HepG2 (cell line): Measurements from ENCODE around the gene CISH. TPM values are rescaled to one million over a fixed set of nuclear protein-coding genes. Genes with fewer than 3 reads are reported as not detected.

ENCODE experiments used
- BCL6 ChIP-seq: IDR thresholded peaks from 2 replicates; pipeline ENCODE4 v1.6.1; 2016; ENCODE audit warnings: missing genetic modification reagents, missing compliant biosample characterization
- EHMT2 ChIP-seq: fragments of 200-600 bp; sonication (generic); IDR thresholded peaks from 2 replicates; pipeline ENCODE4 v1.7.0; 2017; ENCODE audit warnings: antibody characterized with exemption, low read depth, low read length, borderline replicate concordance
- FOXJ3 ChIP-seq: sonication (generic); formaldehyde crosslinking; IDR thresholded peaks from 2 replicates; pipeline ENCODE4 v1.4.0; 2020; ENCODE audit warnings: missing genetic modification reagents, mild to moderate bottlenecking, borderline replicate concordance
- GLMP ChIP-seq: sonication (generic); formaldehyde crosslinking; IDR thresholded peaks from 2 replicates; pipeline ENCODE4 v1.9.0; 2021; ENCODE audit warnings: missing genetic modification reagents, mild to moderate bottlenecking, borderline replicate concordance
- ISX ChIP-seq: sonication (generic); formaldehyde crosslinking; conservative IDR thresholded peaks from 2 replicates; pipeline ENCODE4 v1.5.0; 2020; ENCODE audit warnings: missing genetic modification reagents
- LCORL ChIP-seq, 2 experiments: fragments of 450-650 bp in 1 of 2; sonication (generic) in 1 of 2; formaldehyde crosslinking in 1 of 2; IDR thresholded peaks; 2 replicates each; pipeline versions ENCODE4 v1.5.0 to v1.6.1; 2017 to 2020; ENCODE audit warnings: antibody characterized with exemption in 1 of 2, missing genetic modification reagents in 1 of 2
- MAX ChIP-seq: IDR thresholded peaks from 2 replicates; pipeline ENCODE4 v1.6.1; 2012; ENCODE audit warnings: inconsistent platforms
- RNF2 ChIP-seq: fragments of 450-650 bp; conservative IDR thresholded peaks from 2 replicates; pipeline ENCODE4 v1.6.1; 2016; ENCODE audit warnings: low read depth
- SALL1 ChIP-seq: sonication (generic); formaldehyde crosslinking; IDR thresholded peaks from 2 replicates; pipeline ENCODE4 v1.8.0; 2022; ENCODE audit warnings: mild to moderate bottlenecking, missing genetic modification reagents
- SYNCRIP ChIP-seq: fragments of 200-400 bp; formaldehyde crosslinking; IDR thresholded peaks from 2 replicates; pipeline ENCODE4 v1.6.1; 2018; ENCODE audit warnings: mild to moderate bottlenecking, low read depth, low read length; ENCODE audit not compliant: insufficient read depth
- TBL1XR1 ChIP-seq: fragments of 150-350 bp; IDR thresholded peaks from 2 replicates; pipeline ENCODE4 v1.6.1; 2014; ENCODE audit warnings: borderline replicate concordance, low read length; ENCODE audit not compliant: partially characterized antibody
- TFDP1 ChIP-seq: IDR thresholded peaks from 2 replicates; pipeline ENCODE4 v1.6.1; 2016; ENCODE audit warnings: missing compliant biosample characterization, missing genetic modification reagents, borderline replicate concordance
- THAP7 ChIP-seq: sonication (generic); formaldehyde crosslinking; IDR thresholded peaks from 2 replicates; pipeline ENCODE4 v1.8.1; 2023; ENCODE audit warnings: mild to moderate bottlenecking, missing genetic modification reagents
- ZNF335 ChIP-seq: sonication (generic); formaldehyde crosslinking; IDR thresholded peaks from 2 replicates; pipeline ENCODE4 v1.4.0; 2020; ENCODE audit warnings: missing genetic modification reagents
- ZNF484 ChIP-seq: sonication (generic); formaldehyde crosslinking; IDR thresholded peaks from 2 replicates; pipeline ENCODE4 v1.5.1; 2020; ENCODE audit warnings: mild to moderate bottlenecking, low read depth, missing genetic modification reagents, borderline replicate concordance
- polyA plus RNA-seq, 8 experiments: library from polyadenylated mRNA; depleted of rRNA in 3 of 8; stranded (reverse) in 7 of 8; unstranded in 1 of 8; fragments of >200 nt; fragmentation: Illumina TruSeq in 4 of 8; extraction: Trizol in 4 of 8; gene quantifications; 2 replicates each; pipeline versions ENCODE4 v1.2.1 to v1.2.3, GENCODE V29; 2011 to 2016; ENCODE audit warnings: low read depth in 4 of 8, missing spikeins in 1 of 8, mixed read lengths in 1 of 8; ENCODE audit not compliant: insufficient read depth in 1 of 8
- total RNA-seq, 5 experiments: library from RNA; depleted of rRNA; stranded (reverse); fragments of >200 nt; fragmentation: Illumina TruSeq; extraction: Trizol; gene quantifications; 2 replicates each; pipeline ENCODE4 v1.2.3, GENCODE V29; 2016; ENCODE audit warnings: low read depth in 1 of 5
- TF ChIP-seq, protein P1 (sequence below): sonication (generic); formaldehyde crosslinking; IDR thresholded peaks from 2 replicates; pipeline ENCODE4 v1.4.0; 2020; ENCODE audit warnings: missing genetic modification reagents

CISH gene
- total and polyA plus RNA-seq, 2 of the 13 experiments (the other 11 are each of a cell fraction or from before 2014, with no cell fraction given) = 0.91 to 1.5 TPM

GRCh38 chr3:50588759-50589433 lies 22.7 kb downstream of the CISH start (continued):
- TF ChIP-seq GLMP (CRISPR knock-in tag) (no peak), SYNCRIP (no peak), TBL1XR1 (no peak), BCL6 (CRISPR knock-in tag) (peak; percentile 91), ZNF484 (CRISPR knock-in tag) (no peak), MAX (no peak), TFDP1 (CRISPR knock-in tag) (no peak), LCORL (IDR thresholded peaks at IDR 0.05) (0 out of 2 replicates have a peak, but pooled peaks have one; percentile 10), LCORL (CRISPR knock-in tag; IDR thresholded peaks at IDR 0.05) (0 out of 2 replicates have a peak, but pooled peaks have one; percentile 46), ISX (no peak), RNF2 (no peak), EHMT2 (no peak), ZNF335 (CRISPR knock-in tag) (no peak), FOXJ3 (CRISPR knock-in tag) (peak; percentile 75; the same call in 1 of the 2 replicates), THAP7 (CRISPR knock-in tag) (no peak), SALL1 (peak; percentile 76; the same call in 1 of the 2 replicates)
- TF ChIP-seq, protein P1, sequence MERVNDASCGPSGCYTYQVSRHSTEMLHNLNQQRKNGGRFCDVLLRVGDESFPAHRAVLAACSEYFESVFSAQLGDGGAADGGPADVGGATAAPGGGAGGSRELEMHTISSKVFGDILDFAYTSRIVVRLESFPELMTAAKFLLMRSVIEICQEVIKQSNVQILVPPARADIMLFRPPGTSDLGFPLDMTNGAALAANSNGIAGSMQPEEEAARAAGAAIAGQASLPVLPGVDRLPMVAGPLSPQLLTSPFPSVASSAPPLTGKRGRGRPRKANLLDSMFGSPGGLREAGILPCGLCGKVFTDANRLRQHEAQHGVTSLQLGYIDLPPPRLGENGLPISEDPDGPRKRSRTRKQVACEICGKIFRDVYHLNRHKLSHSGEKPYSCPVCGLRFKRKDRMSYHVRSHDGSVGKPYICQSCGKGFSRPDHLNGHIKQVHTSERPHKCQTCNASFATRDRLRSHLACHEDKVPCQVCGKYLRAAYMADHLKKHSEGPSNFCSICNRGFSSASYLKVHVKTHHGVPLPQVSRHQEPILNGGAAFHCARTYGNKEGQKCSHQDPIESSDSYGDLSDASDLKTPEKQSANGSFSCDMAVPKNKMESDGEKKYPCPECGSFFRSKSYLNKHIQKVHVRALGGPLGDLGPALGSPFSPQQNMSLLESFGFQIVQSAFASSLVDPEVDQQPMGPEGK (CRISPR knock-in tag) = peak; percentile 59
